IMR-90 (cell line): ENCODE data around the gene ZBTB1. TPM values are rescaled to one million over a fixed set of nuclear protein-coding genes. Genes with fewer than 3 reads are reported as not detected.

ENCODE experiments used
- ATAC-seq: fragments of 200-7000 bp; cut with Tn5 transposase; 2 replicates; pipeline ENCODE4 v1.9.1; 2020; ENCODE audit warnings: low read depth, mild to moderate bottlenecking, moderate library complexity
- BruUV-seq: library from RNA; stranded (reverse); fragments of 400-500 nt; replicated peaks from 2 replicates; lab custom pipeline; 2021; lab: Mats Ljungman, UMichigan
- CTCF ChIA-PET: fragments of 300-600 bp; formaldehyde crosslinking; extraction: SDS; loops from one replicate; lab custom pipeline; 2021; ENCODE audit warnings: antibody characterized with exemption; lab: Yijun Ruan, JAX
- POLR2A ChIA-PET: fragments of 300-600 bp; sonication (Branson Sonifier 250); formaldehyde crosslinking; loops from one replicate; lab custom pipeline; 2022; ENCODE audit warnings: antibody characterized with exemption; ENCODE audit not compliant: unreplicated experiment; lab: Charles Lee
- DNase-seq: peaks from one replicate; pipeline ENCODE4 v3.0.0; 2013
- H2AFZ ChIP-seq: replicated peaks from 2 replicates; pipeline ENCODE3; 2013; ENCODE audit warnings: low read length, mild to moderate bottlenecking; ENCODE audit not compliant: poor library complexity
- H2AK5ac ChIP-seq: 2 replicates; pipeline ENCODE4 v1.6.1; 2013; ENCODE audit warnings: low read depth, low read length, inconsistent platforms
- H2AK9ac ChIP-seq: replicated peaks from 2 replicates; pipeline ENCODE3; 2013; ENCODE audit warnings: mild to moderate bottlenecking, low read depth, low read length, moderate library complexity; ENCODE audit not compliant: poor library complexity
- H2BK120ac ChIP-seq: 2 replicates; pipeline ENCODE4 v1.6.1; 2013; ENCODE audit warnings: low read depth, low read length, inconsistent platforms
- H2BK15ac ChIP-seq: 3 replicates; pipeline ENCODE4 v1.6.1; 2013; ENCODE audit warnings: low read depth, low read length, inconsistent platforms
- H2BK20ac ChIP-seq: 2 replicates; pipeline ENCODE4 v1.6.1; 2013; ENCODE audit warnings: low read depth, mild to moderate bottlenecking, inconsistent platforms, low read length, moderate library complexity
- H2BK5ac ChIP-seq: 2 replicates; pipeline ENCODE4 v1.6.1; 2013; ENCODE audit warnings: mild to moderate bottlenecking, low read depth, low read length, inconsistent platforms; ENCODE audit not compliant: poor library complexity, severe bottlenecking
- H3K14ac ChIP-seq: replicated peaks from 2 replicates; pipeline ENCODE4 v1.6.1; 2013; ENCODE audit warnings: low read depth, low read length, inconsistent platforms
- H3K18ac ChIP-seq: 2 replicates; pipeline ENCODE4 v1.6.1; 2013; ENCODE audit warnings: low read depth, low read length, control low read depth
- H3K23ac ChIP-seq: 2 replicates; pipeline ENCODE4 v1.6.1; 2013; ENCODE audit warnings: low read depth, low read length, inconsistent platforms
- H3K27ac ChIP-seq: 2 replicates; pipeline ENCODE4 v1.5.1; 2013; ENCODE audit warnings: mild to moderate bottlenecking, control low read depth, low read length; ENCODE audit not compliant: insufficient read depth
- H3K27me3 ChIP-seq: 2 replicates; pipeline ENCODE4 v1.6.1; 2013; ENCODE audit warnings: low read length; ENCODE audit not compliant: control insufficient read depth, insufficient read depth
- H3K36me3 ChIP-seq: 2 replicates; pipeline ENCODE4 v1.6.1; 2013; ENCODE audit warnings: low read length, mixed read lengths; ENCODE audit not compliant: control insufficient read depth, insufficient read depth
- H3K4ac ChIP-seq: 2 replicates; pipeline ENCODE4 v1.6.1; 2013; ENCODE audit warnings: low read depth, low read length, inconsistent platforms
- H3K4me1 ChIP-seq: 2 replicates; pipeline ENCODE4 v1.6.1; 2013; ENCODE audit warnings: low read length, mixed read lengths; ENCODE audit not compliant: control insufficient read depth, insufficient read depth
- H3K4me2 ChIP-seq: 2 replicates; pipeline ENCODE4 v1.6.1; 2013; ENCODE audit warnings: low read depth, mild to moderate bottlenecking, control low read depth, low read length, moderate library complexity
- H3K4me3 ChIP-seq: 2 replicates; pipeline ENCODE4 v1.5.1; 2013; ENCODE audit warnings: low read depth, mild to moderate bottlenecking, control low read depth, low read length, moderate library complexity; ENCODE audit not compliant: insufficient read depth
- H3K56ac ChIP-seq: 2 replicates; pipeline ENCODE4 v1.6.1; 2013; ENCODE audit warnings: low read length, inconsistent platforms; ENCODE audit not compliant: insufficient read depth; ENCODE audit errors: extremely low read depth
- H3K79me1 ChIP-seq, 2 experiments: 2 replicates each; pipeline ENCODE4 v1.6.1; 2013; ENCODE audit warnings: low read length in 2 of 2, inconsistent platforms in 1 of 2, low read depth in 1 of 2
- H3K9ac ChIP-seq: 2 replicates; pipeline ENCODE4 v1.6.1; 2013; ENCODE audit warnings: low read depth, low read length, control low read depth
- H3K9me1 ChIP-seq: 2 replicates; pipeline ENCODE4 v1.6.1; 2013; ENCODE audit warnings: low read length, inconsistent platforms; ENCODE audit not compliant: insufficient read depth
- H3K9me3 ChIP-seq: 2 replicates; pipeline ENCODE4 v1.6.1; 2013; ENCODE audit warnings: low read length; ENCODE audit not compliant: control insufficient read depth, insufficient read depth
- H4K20me1 ChIP-seq: 2 replicates; pipeline ENCODE4 v1.6.1; 2013; ENCODE audit warnings: low read length, inconsistent platforms; ENCODE audit not compliant: insufficient read depth
- H4K5ac ChIP-seq: 2 replicates; pipeline ENCODE4 v1.6.1; 2013; ENCODE audit warnings: mild to moderate bottlenecking, low read depth, low read length, control low read depth
- H4K8ac ChIP-seq, 2 experiments: 2 replicates each; pipeline ENCODE4 v1.6.1; 2013; ENCODE audit warnings: low read depth in 2 of 2, low read length in 2 of 2, control low read depth in 1 of 2, inconsistent platforms in 1 of 2
- H4K91ac ChIP-seq: 2 replicates; pipeline ENCODE4 v1.6.1; 2013; ENCODE audit warnings: low read depth, low read length, inconsistent platforms; ENCODE audit not compliant: insufficient read depth
- BHLHE40 ChIP-seq: fragments of 150-350 bp; IDR thresholded peaks from 2 replicates; pipeline ENCODE4 v1.6.1; 2016; ENCODE audit warnings: mild to moderate bottlenecking, low read depth, low read length
- CEBPB ChIP-seq: IDR thresholded peaks from 2 replicates; pipeline ENCODE4 v1.6.1; 2012; ENCODE audit warnings: low read depth, low read length, improper control_type of control experiment
- CTCF ChIP-seq: conservative IDR thresholded peaks from 2 replicates; pipeline ENCODE4 v1.5.1; 2012; ENCODE audit warnings: mild to moderate bottlenecking, low read depth, low read length, improper control_type of control experiment
- ELK1 ChIP-seq: fragments of 150-350 bp; IDR thresholded peaks from 2 replicates; pipeline ENCODE4 v1.6.1; 2016; ENCODE audit warnings: low read depth, mild to moderate bottlenecking, low read length, moderate library complexity, borderline replicate concordance
- FOS ChIP-seq: fragments of 150-350 bp; IDR thresholded peaks from 2 replicates; pipeline ENCODE4 v1.6.1; 2016; ENCODE audit warnings: low read depth, low read length
- MAFK ChIP-seq: IDR thresholded peaks from 2 replicates; pipeline ENCODE4 v1.6.1; 2012; ENCODE audit warnings: low read depth, low read length, improper control_type of control experiment
- MAZ ChIP-seq: IDR thresholded peaks from 2 replicates; pipeline ENCODE4 v1.6.1; 2012; ENCODE audit warnings: low read depth, mild to moderate bottlenecking, low read length, improper control_type of control experiment, moderate library complexity, borderline replicate concordance
- MXI1 ChIP-seq: IDR thresholded peaks from 2 replicates; pipeline ENCODE4 v1.6.1; 2012; ENCODE audit warnings: low read depth, mild to moderate bottlenecking, low read length, moderate library complexity, borderline replicate concordance
- NFE2L2 ChIP-seq: fragments of 150-350 bp; IDR thresholded peaks from 2 replicates; pipeline ENCODE4 v1.6.1; 2016; ENCODE audit warnings: low read depth, mild to moderate bottlenecking, low read length
- POLR2A ChIP-seq: IDR thresholded peaks from 2 replicates; pipeline ENCODE4 v1.6.1; 2012; ENCODE audit warnings: mild to moderate bottlenecking, low read depth, low read length
- RAD21 ChIP-seq: IDR thresholded peaks from 2 replicates; pipeline ENCODE4 v1.6.1; 2012; ENCODE audit warnings: low read length, improper control_type of control experiment
- RCOR1 ChIP-seq: IDR thresholded peaks from 2 replicates; pipeline ENCODE4 v1.6.1; 2012; ENCODE audit warnings: mild to moderate bottlenecking, low read length, improper control_type of control experiment; ENCODE audit not compliant: insufficient replicate concordance
- RFX5 ChIP-seq: IDR thresholded peaks from 2 replicates; pipeline ENCODE4 v1.8.0; 2012; ENCODE audit warnings: low read depth, mild to moderate bottlenecking, low read length, moderate library complexity
- SMC3 ChIP-seq: fragments of 150-350 bp; IDR thresholded peaks from 2 replicates; pipeline ENCODE4 v1.6.1; 2016; ENCODE audit warnings: low read depth, mild to moderate bottlenecking, antibody characterized with exemption, low read length, moderate library complexity
- USF2 ChIP-seq: fragments of 150-350 bp; IDR thresholded peaks from 2 replicates; pipeline ENCODE4 v1.6.1; 2017; ENCODE audit warnings: mild to moderate bottlenecking, antibody characterized with exemption, low read length, low read depth
- WGBS, 2 experiments: methylation state at CpG; one replicate each; pipeline versions ENCODE4 v1.1.5 to v1.1.7; 2013; ENCODE audit warnings: missing lambda C conversion rate in 2 of 2; ENCODE audit not compliant: insufficient read length in 1 of 2; ENCODE audit errors: extremely low coverage in 2 of 2; 5-methylcytosine and 5-hydroxymethylcytosine counted together
- dilution Hi-C: fragments of 300-500 bp; cut with HindIII; formaldehyde crosslinking; loops from one replicate; pipeline ENCODE4 v1.14.3; 2018; ENCODE audit warnings: low sequenced_read_pairs; ENCODE audit not compliant: unreplicated experiment
- in situ Hi-C: fragments of 300-500 bp; cut with MboI; formaldehyde crosslinking; loops from 3 replicates; pipeline ENCODE4 v1.14.3; 2019; ENCODE audit warnings: low sequenced_read_pairs, inconsistent platforms, mixed read lengths
- intact Hi-C: fragments of 100-400 bp; cut with micrococcal nuclease; formaldehyde crosslinking; loops from 2 replicates; pipeline ENCODE4 v1.10.0; 2022
- polyA plus RNA-seq, 3 experiments: library from polyadenylated mRNA; depleted of rRNA; stranded (reverse); fragments of >200 nt; gene quantifications; 2 replicates each; pipeline ENCODE4 v1.2.3, GENCODE V29; 2012; ENCODE audit warnings: low replicate concordance in 1 of 3
- total RNA-seq: library from RNA; depleted of rRNA; stranded (reverse); fragments of >200 nt; gene quantifications from 2 replicates; pipeline ENCODE4 v1.2.3, GENCODE V29; 2012

Gene ZBTB1
- total and polyA plus RNA-seq, 2 of the 4 experiments (the other 2 are of a cell fraction) = 19.0 to 37.3 TPM

DNA sequence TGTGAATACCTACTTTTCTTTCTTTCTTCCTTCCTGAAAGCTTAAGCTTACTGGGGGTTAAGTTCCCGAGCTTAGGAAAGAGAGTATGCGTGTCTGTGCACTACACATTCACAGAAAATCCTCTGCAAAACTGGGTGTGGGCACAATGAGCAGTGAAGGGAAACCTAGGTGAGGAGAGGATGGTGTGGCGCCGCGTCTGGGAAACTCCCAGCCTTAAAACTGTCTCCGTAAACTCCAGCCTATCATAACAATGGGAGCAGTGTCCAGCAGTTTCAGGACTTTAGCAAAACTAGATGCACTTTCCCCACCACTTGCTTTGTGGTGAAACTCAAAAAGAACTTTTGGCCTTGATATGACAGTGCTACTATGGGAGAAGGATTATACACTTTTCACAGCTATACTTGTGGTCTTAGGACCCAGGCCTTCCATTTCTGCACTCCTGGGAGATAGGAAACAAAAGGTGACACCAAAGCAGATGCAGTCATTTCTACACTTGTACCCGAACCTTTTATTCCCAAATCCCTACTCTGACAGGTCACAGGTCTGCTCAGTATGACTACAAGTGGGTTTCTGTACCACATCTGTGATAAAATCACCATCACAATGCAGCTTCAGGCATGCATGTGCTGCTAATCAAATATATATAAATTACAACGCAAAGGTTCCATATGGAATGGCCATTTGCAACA is 28.8 kb upstream of the ZBTB1 start:
- H3K9ac ChIP-seq = no peak overlapping the region
- no peak overlapping the region for H3K4ac ChIP-seq
- no peak overlapping the region for H3K4me2 ChIP-seq
- no peak overlapping the region for H3K4me3 ChIP-seq
- no peak overlapping the region for H2BK15ac ChIP-seq
- H2AK5ac ChIP-seq = no peak overlapping the region
- H3K79me1 ChIP-seq = 0 out of 4 replicates have a peak, but pooled peaks cover 0 to 2% of the 10 kb centered on the region in 2 experiments
- intact Hi-C loops = no loop called here
- 0 out of 2 replicates have a peak, but pooled peaks cover 1% of the 10 kb centered on the region for H3K36me3 ChIP-seq
- H4K5ac ChIP-seq = no peak overlapping the region
- in situ Hi-C loops = loop anchor here (25.0 kb wide), 1 partner anchor 463 kb away; no protein-coding TSS in a partner anchor
- H3K27ac ChIP-seq = no peak overlapping the region
- 80% methylated on average over 1 of the region's 8 CpGs; no CpG with 5 or more reads in 1 of the 2 experiments for WGBS, 2 experiments
- dilution Hi-C loops = no loop called here
- H2BK120ac ChIP-seq = no peak overlapping the region
- BruUV-seq = no TSS peak
- H2AFZ ChIP-seq = no peak overlapping the region
- no peak overlapping the region for H2BK5ac ChIP-seq
- no peak for ATAC-seq
- H3K4me1 ChIP-seq = no peaks in the 10 kb centered on the region
- ChIA-PET POLR2A (no interaction called here), CTCF (interaction anchor here (0.7 kb wide), 1 partner anchor 9 kb away, joined by 7 read pairs; no protein-coding TSS in a partner anchor)
- no peak overlapping the region for H4K8ac ChIP-seq
- no peak overlapping the region for H3K14ac ChIP-seq
- DNase-seq = no peak
- H2BK20ac ChIP-seq = no peak overlapping the region
- no peaks in the 10 kb centered on the region for H4K20me1 ChIP-seq
- H3K18ac ChIP-seq = no peak overlapping the region
- H2AK9ac ChIP-seq = no peak overlapping the region
- no peak overlapping the region for H4K91ac ChIP-seq
- no peaks in the 10 kb centered on the region for H3K9me3 ChIP-seq
- H3K56ac ChIP-seq = no peak overlapping the region
- no peaks in the 10 kb centered on the region for H3K9me1 ChIP-seq
- H3K27me3 ChIP-seq = no peaks in the 10 kb centered on the region
- H3K23ac ChIP-seq = no peak overlapping the region
- TF ChIP-seq SMC3 (no peak), USF2 (no peak), RCOR1 (no peak), FOS (no peak), CEBPB (no peak), CTCF (no peak), MXI1 (no peak), MAZ (no peak), BHLHE40 (no peak), POLR2A (no peak), ELK1 (no peak), MAFK (no peak), NFE2L2 (no peak), RAD21 (no peak), RFX5 (no peak)
